Measurements from ENCODE around the gene NBEA.

NBEA gene

DNA sequence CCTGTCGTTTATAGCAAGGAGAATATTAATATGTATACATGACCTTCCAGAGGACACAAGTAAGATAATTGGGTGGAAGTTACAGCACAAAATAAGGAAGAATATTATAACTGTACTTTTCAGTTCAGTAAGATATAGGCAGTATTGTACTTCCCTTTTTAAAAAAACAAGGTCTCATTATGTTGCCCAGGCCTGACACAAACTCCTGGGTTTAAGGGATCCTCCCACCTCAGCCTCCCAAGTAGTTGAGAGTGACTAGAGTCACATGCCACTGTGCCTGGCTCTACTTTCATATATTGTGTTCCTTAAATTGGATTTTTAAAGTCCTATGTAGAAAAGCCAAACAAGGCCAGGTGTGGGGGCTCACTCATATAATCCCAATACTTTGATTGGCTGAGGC, 553.9 kb downstream of the NBEA start:
- Histone ChIP-seq H3K36me3 (ENCODE audit: control insufficient read depth in 1 of 2, insufficient read depth in 2 of 2, low read length in 2 of 2) (no peaks in the 10 kb centered on the region), H3K4me3 (ENCODE audit: low read depth in 1 of 2, low read length in 2 of 2) (no peak overlapping the region), H3K27me3 (ENCODE audit: low read depth, low read length) (no peaks in the 10 kb centered on the region), H3K27ac (ENCODE audit: low read length) (no peak overlapping the region), H3K4me1 (ENCODE audit: control insufficient read depth in 1 of 2, insufficient read depth in 2 of 2, low read length in 2 of 2) (no peaks in the 10 kb centered on the region), H3K9me3 (ENCODE audit: control insufficient read depth in 1 of 2, low read length in 2 of 2) (no peaks in the 10 kb centered on the region)

DNA sequence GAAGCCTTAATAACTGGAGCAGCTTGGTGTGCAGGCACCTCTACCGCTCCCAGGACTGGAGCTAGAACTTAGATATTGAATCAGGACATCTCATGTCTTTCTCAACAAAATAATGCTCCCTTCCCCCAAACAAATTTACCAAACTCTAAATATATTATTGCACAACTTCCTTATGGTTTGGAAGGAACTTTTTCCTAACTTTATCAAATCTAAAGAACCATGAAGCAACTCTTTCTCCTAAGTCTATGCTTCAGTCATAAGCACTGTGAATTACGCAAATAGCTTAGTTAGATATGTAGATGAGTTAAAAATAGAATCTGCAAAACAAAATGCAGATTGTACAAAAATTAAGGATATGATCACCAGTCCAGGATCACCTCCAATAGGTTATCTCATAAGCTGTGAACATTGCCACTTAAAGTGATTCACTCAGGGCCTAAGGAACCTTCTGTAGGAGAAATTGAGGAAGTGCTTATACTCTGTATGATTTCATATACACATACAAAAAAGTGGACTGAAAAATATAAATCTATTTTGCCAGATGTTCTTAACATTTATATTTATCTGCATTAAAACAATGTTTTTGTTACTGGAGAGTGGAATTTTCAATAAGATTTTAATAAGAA, 554.8 kb downstream of the NBEA start:
- Histone ChIP-seq H3K27ac (ENCODE audit: low read length) (no peak overlapping the region), H3K36me3 (ENCODE audit: control insufficient read depth in 1 of 2, insufficient read depth in 2 of 2, low read length in 2 of 2) (no peaks in the 10 kb centered on the region), H3K27me3 (ENCODE audit: low read depth, low read length) (no peaks in the 10 kb centered on the region), H3K4me3 (ENCODE audit: low read depth in 1 of 2, low read length in 2 of 2) (no peak overlapping the region), H3K4me1 (ENCODE audit: control insufficient read depth in 1 of 2, insufficient read depth in 2 of 2, low read length in 2 of 2) (peaks cover 0 to 4% of the 10 kb centered on the region in 2 donors), H3K9me3 (ENCODE audit: control insufficient read depth in 1 of 2, low read length in 2 of 2) (no peaks in the 10 kb centered on the region)

- Histone ChIP-seq H3K4me1 (ENCODE audit: control insufficient read depth in 1 of 2, insufficient read depth in 2 of 2, low read length in 2 of 2) (peaks cover 0 to 5% of the 10 kb centered on the region in 2 donors), H3K9me3 (ENCODE audit: control insufficient read depth in 1 of 2, low read length in 2 of 2) (no peaks in the 10 kb centered on the region), H3K27ac (ENCODE audit: low read length) (no peak overlapping the region), H3K27me3 (ENCODE audit: low read depth, low read length) (no peaks in the 10 kb centered on the region), H3K36me3 (ENCODE audit: control insufficient read depth in 1 of 2, insufficient read depth in 2 of 2, low read length in 2 of 2) (no peaks in the 10 kb centered on the region), H3K4me3 (ENCODE audit: low read depth in 1 of 2, low read length in 2 of 2) (no peak overlapping the region)
Measured at GRCh38 chr13:35498231-35498630, 556.2 kb downstream of the NBEA start.

DNA sequence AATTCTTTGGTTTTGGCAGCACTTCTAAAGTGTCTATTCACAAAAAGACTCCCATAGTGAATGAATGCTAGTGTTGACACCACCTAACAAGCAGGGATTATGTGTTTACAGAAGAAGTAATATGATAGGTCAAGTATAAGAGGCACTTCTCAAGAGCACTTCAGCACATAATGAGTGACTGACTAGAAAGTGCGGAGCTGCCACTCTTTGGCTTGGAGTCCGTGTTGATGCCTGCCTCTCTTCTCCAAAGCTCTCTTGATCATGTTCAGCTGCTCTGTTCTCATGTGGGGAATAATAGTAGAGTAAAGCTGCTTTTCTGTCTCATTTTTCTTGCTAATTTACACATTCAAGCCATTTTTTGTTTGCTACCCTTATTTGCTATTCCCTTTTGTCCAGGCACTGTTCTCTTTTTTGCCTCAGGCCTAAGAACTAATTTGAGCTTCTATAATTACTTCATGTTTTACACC, 557.2 kb downstream of the NBEA start:
- H3K36me3 ChIP-seq (ENCODE audit: control insufficient read depth in 1 of 2, insufficient read depth in 2 of 2, low read length in 2 of 2): no peaks in the 10 kb centered on the region
- no peaks in the 10 kb centered on the region for H3K27me3 ChIP-seq (ENCODE audit: low read depth, low read length)
- H3K4me3 ChIP-seq (ENCODE audit: low read depth in 1 of 2, low read length in 2 of 2): no peak overlapping the region
- H3K4me1 ChIP-seq (ENCODE audit: control insufficient read depth in 1 of 2, insufficient read depth in 2 of 2, low read length in 2 of 2): peaks cover 0 to 5% of the 10 kb centered on the region in 2 donors
- no peaks in the 10 kb centered on the region for H3K9me3 ChIP-seq (ENCODE audit: control insufficient read depth in 1 of 2, low read length in 2 of 2)
- H3K27ac ChIP-seq (ENCODE audit: low read length): no peak overlapping the region

- Histone ChIP-seq H3K27ac (ENCODE audit: low read length) (no peak overlapping the region), H3K4me3 (ENCODE audit: low read depth in 1 of 2, low read length in 2 of 2) (no peak overlapping the region), H3K36me3 (ENCODE audit: control insufficient read depth in 1 of 2, insufficient read depth in 2 of 2, low read length in 2 of 2) (no peaks in the 10 kb centered on the region), H3K27me3 (ENCODE audit: low read depth, low read length) (no peaks in the 10 kb centered on the region), H3K4me1 (ENCODE audit: control insufficient read depth in 1 of 2, insufficient read depth in 2 of 2, low read length in 2 of 2) (peaks cover 0 to 5% of the 10 kb centered on the region in 2 donors), H3K9me3 (ENCODE audit: control insufficient read depth in 1 of 2, low read length in 2 of 2) (no peaks in the 10 kb centered on the region)
Measured at GRCh38 chr13:35499676-35500075, 557.6 kb downstream of the NBEA start.

DNA sequence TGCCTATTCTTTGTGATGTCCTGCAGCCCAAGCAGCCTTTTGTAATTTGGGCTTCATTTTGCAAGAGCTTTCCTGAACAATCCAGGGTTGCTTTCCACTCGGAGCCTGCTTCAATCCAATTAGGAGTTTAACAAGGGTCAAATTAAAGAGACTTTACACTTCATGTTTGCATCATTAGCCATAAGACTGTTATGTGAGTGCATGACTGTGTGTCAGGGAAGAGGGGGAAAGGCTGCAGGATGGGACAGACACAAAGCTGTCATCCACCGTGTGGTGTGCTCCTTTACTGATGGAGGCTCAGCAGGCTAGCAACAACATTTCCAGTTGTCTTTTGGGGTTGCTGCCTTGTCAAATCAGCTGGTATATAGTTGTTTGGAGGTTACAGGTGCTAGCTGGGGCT, 558.1 kb downstream of the NBEA start:
- no peaks in the 10 kb centered on the region for H3K9me3 ChIP-seq (ENCODE audit: control insufficient read depth in 1 of 2, low read length in 2 of 2)
- no peak overlapping the region for H3K27ac ChIP-seq (ENCODE audit: low read length)
- H3K27me3 ChIP-seq (ENCODE audit: low read depth, low read length): no peaks in the 10 kb centered on the region
- no peaks in the 10 kb centered on the region for H3K36me3 ChIP-seq (ENCODE audit: control insufficient read depth in 1 of 2, insufficient read depth in 2 of 2, low read length in 2 of 2)
- H3K4me1 ChIP-seq (ENCODE audit: control insufficient read depth in 1 of 2, insufficient read depth in 2 of 2, low read length in 2 of 2): peaks cover 0 to 5% of the 10 kb centered on the region in 2 donors
- H3K4me3 ChIP-seq (ENCODE audit: low read depth in 1 of 2, low read length in 2 of 2): no peak overlapping the region

- no peaks in the 10 kb centered on the region for H3K36me3 ChIP-seq (ENCODE audit: control insufficient read depth in 1 of 2, insufficient read depth in 2 of 2, low read length in 2 of 2)
- peaks cover 0 to 5% of the 10 kb centered on the region in 2 donors for H3K4me1 ChIP-seq (ENCODE audit: control insufficient read depth in 1 of 2, insufficient read depth in 2 of 2, low read length in 2 of 2)
- H3K4me3 ChIP-seq (ENCODE audit: low read depth in 1 of 2, low read length in 2 of 2): no peak overlapping the region
- no peak overlapping the region for H3K27ac ChIP-seq (ENCODE audit: low read length)
- no peaks in the 10 kb centered on the region for H3K9me3 ChIP-seq (ENCODE audit: control insufficient read depth in 1 of 2, low read length in 2 of 2)
- no peaks in the 10 kb centered on the region for H3K27me3 ChIP-seq (ENCODE audit: low read depth, low read length)
Measured at GRCh38 chr13:35501661-35502235, 559.7 kb downstream of the NBEA start.

- H3K4me1 ChIP-seq (ENCODE audit: control insufficient read depth in 1 of 2, insufficient read depth in 2 of 2, low read length in 2 of 2): peaks cover 0 to 5% of the 10 kb centered on the region in 2 donors
- H3K4me3 ChIP-seq (ENCODE audit: low read depth in 1 of 2, low read length in 2 of 2): no peak overlapping the region
- no peak overlapping the region for H3K27ac ChIP-seq (ENCODE audit: low read length)
- no peaks in the 10 kb centered on the region for H3K27me3 ChIP-seq (ENCODE audit: low read depth, low read length)
- no peaks in the 10 kb centered on the region for H3K9me3 ChIP-seq (ENCODE audit: control insufficient read depth in 1 of 2, low read length in 2 of 2)
- no peaks in the 10 kb centered on the region for H3K36me3 ChIP-seq (ENCODE audit: control insufficient read depth in 1 of 2, insufficient read depth in 2 of 2, low read length in 2 of 2)
Measured at GRCh38 chr13:35502456-35502855, 560.4 kb downstream of the NBEA start.

DNA sequence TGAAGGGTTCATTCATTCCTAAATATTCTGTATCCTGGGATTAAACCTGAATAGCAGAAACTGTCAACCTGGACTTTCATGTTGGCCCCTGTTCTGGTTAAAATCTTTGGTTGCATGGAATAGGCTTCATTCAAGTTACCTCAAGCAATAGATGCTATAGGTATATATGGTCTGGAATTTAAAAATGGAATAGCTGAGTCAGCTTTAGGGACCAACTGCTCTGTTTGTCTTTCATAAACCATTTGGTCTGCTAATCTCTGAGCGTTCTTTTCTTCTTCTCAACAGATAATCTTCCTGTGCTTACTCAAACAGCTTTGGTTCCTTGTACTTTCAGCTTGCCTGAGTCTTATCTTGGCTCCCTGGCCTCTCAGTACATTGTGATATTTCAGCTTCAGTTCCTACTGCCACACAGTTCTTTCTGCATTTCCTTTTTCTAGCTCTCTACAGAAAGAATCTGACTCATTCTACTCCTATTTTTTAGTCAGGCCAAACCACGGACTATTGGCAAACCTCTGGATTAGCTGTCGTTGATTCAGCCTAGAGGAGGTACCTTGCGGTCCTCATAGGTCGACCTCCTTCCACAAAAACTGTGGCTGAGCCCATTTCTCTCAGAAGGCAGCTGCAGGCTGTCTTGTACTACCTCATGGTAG, 570.3 kb downstream of the NBEA start:
- H3K4me3 ChIP-seq (ENCODE audit: low read depth in 1 of 2, low read length in 2 of 2): no peak overlapping the region
- no peak overlapping the region for H3K27ac ChIP-seq (ENCODE audit: low read length)
- H3K9me3 ChIP-seq (ENCODE audit: control insufficient read depth in 1 of 2, low read length in 2 of 2): no peaks in the 10 kb centered on the region
- H3K4me1 ChIP-seq (ENCODE audit: control insufficient read depth in 1 of 2, insufficient read depth in 2 of 2, low read length in 2 of 2): no peaks in the 10 kb centered on the region
- H3K36me3 ChIP-seq (ENCODE audit: control insufficient read depth in 1 of 2, insufficient read depth in 2 of 2, low read length in 2 of 2): no peaks in the 10 kb centered on the region
- H3K27me3 ChIP-seq (ENCODE audit: low read depth, low read length): no peaks in the 10 kb centered on the region

GRCh38 chr13:35514061-35514477, 572.0 kb downstream of the NBEA start:
- H3K9me3 ChIP-seq (ENCODE audit: control insufficient read depth in 1 of 2, low read length in 2 of 2): no peaks in the 10 kb centered on the region

GRCh38 chr13:35514801-35515502, 572.9 kb downstream of the NBEA start:
- Histone ChIP-seq H3K36me3 (ENCODE audit: control insufficient read depth in 1 of 2, insufficient read depth in 2 of 2, low read length in 2 of 2) (no peaks in the 10 kb centered on the region), H3K4me1 (ENCODE audit: control insufficient read depth in 1 of 2, insufficient read depth in 2 of 2, low read length in 2 of 2) (no peaks in the 10 kb centered on the region), H3K9me3 (ENCODE audit: control insufficient read depth in 1 of 2, low read length in 2 of 2) (no peaks in the 10 kb centered on the region), H3K4me3 (ENCODE audit: low read depth in 1 of 2, low read length in 2 of 2) (no peak overlapping the region), H3K27me3 (ENCODE audit: low read depth, low read length) (no peaks in the 10 kb centered on the region), H3K27ac (ENCODE audit: low read length) (no peak overlapping the region)

More at GRCh38 chr13:35514061-35514477, 572.0 kb downstream of the NBEA start:
- Histone ChIP-seq H3K4me1 (ENCODE audit: control insufficient read depth in 1 of 2, insufficient read depth in 2 of 2, low read length in 2 of 2) (no peaks in the 10 kb centered on the region), H3K36me3 (ENCODE audit: control insufficient read depth in 1 of 2, insufficient read depth in 2 of 2, low read length in 2 of 2) (no peaks in the 10 kb centered on the region), H3K27ac (ENCODE audit: low read length) (no peak overlapping the region), H3K27me3 (ENCODE audit: low read depth, low read length) (no peaks in the 10 kb centered on the region), H3K4me3 (ENCODE audit: low read depth in 1 of 2, low read length in 2 of 2) (no peak overlapping the region)
